ENCODE measurements around the gene UNC13B.

The UNC13B gene

DNA sequence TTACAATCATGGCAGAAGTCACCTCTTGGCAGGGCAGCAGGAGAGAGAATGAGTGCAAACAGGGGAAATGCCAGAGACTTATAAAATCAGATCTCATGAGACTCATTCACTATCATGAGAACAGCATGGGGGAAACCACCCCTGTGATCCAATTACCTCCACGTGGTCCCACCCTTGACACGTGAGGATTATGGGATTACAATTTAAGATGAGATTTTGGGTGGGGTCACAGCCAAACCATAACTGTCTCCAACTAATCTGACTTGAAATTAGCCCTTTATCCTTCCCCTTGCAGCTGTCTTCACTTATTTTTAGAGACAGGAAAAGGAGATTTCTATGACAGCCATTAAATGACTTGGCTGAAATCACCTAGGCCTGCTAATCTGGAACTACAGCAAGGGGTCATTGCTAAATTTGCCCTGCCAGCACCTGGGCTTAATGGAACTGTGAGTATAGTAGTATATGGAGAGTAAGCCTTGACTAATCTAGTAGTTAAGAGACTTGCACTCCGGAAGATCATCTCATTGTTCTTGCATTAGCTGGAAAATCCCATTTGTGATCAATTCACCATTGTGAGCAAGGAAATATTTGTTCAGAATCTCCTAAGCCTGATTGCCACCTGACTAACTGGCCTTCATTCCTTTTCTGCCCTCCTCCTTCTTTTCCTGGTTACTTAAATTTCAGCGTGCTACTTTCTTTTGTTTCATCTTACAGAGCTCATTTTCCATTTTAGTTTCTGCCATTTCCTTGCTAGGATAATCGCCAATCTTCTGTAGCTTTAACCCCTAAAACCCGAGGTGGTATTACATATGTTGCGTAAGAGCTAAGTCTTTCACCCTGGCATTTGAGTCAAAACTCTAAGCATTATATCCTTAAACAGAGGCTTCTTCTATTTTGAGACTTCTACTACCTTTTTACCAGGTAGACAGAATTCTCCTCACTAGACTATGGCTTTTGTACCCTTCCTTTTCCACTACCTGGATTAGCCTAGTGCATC, 262.8 kb downstream of the UNC13B start:
- Histone ChIP-seq H3K9me3 (replicated peaks in 1 of 11) (peaks cover 14 to 25% (median 16%) of the 10 kb centered on the region in 11 experiments; a peak in 21 of 22 replicates), H3K27ac (no peak overlapping the region), H4K20me1 (no peaks in the 10 kb centered on the region), H3K36me3 (no peaks in the 10 kb centered on the region), H3K4me3 (no peak overlapping the region), H3K27me3 (no peaks in the 10 kb centered on the region), H3K4me1 (peaks cover 0 to 10% (median 6%) of the 10 kb centered on the region in 10 experiments; a peak in 7 of 20 replicates), H3K9ac (no peak overlapping the region), H3K4me2 (peak overlapping the region in 8 of 11 experiments; percentile 9 to 50 (median 28); a peak in 12 of 22 replicates)
- TF ChIP-seq Cebpa-rat (IDR thresholded peaks at IDR 0.05) = peak in 6 of 11 experiments; percentile 35 to 83 (median 60); a peak in 9 of 22 replicates

- Histone ChIP-seq H3K9me3 (replicated peaks in 1 of 11) (peaks cover 14 to 32% (median 17%) of the 10 kb centered on the region in 11 experiments; a peak in 21 of 22 replicates), H3K36me3 (no peaks in the 10 kb centered on the region), H3K4me3 (no peak overlapping the region), H3K9ac (no peak overlapping the region), H3K27me3 (no peaks in the 10 kb centered on the region), H4K20me1 (no peaks in the 10 kb centered on the region), H3K27ac (no peak overlapping the region), H3K4me1 (peaks cover 0 to 10% (median 6%) of the 10 kb centered on the region in 10 experiments; a peak in 7 of 20 replicates), H3K4me2 (no peak overlapping the region)
- TF ChIP-seq Cebpa-rat (IDR thresholded peaks at IDR 0.05) = no peak
Measured at GRCh38 chr9:35426627-35427026, 264.8 kb downstream of the UNC13B start.

DNA sequence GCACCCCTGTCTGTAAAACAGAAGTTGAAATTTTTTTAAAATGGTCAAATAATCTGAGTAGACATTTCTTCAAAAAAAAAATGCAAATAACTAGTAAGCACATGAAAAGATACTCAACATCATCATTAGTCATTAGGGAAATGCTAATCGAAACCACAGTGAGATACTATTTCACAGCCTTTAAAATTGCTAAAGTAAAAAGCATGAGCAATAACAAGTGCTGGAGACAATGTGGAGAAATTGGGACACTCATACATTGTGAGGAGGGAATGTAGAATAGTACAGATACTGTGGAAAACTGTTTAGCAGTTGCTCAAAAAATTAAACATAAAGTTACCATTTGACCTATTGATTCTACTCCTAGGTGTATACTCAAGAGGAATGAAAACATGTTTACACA, 269.7 kb downstream of the UNC13B start:
- no peak overlapping the region for H3K4me3 ChIP-seq

GRCh38 chr9:35432076-35432475, 270.3 kb downstream of the UNC13B start:
- H4K20me1 ChIP-seq = no peaks in the 10 kb centered on the region
- H3K4me3 ChIP-seq = no peak overlapping the region
- no peak overlapping the region for H3K9ac ChIP-seq
- no peaks in the 10 kb centered on the region for H3K36me3 ChIP-seq
- no peak overlapping the region for H3K4me2 ChIP-seq
- no peak overlapping the region for H3K27ac ChIP-seq
- H3K9me3 ChIP-seq (replicated peaks in 1 of 11) = peaks cover 14 to 32% (median 17%) of the 10 kb centered on the region in 11 experiments; a peak in 21 of 22 replicates
- H3K27me3 ChIP-seq = no peaks in the 10 kb centered on the region
- H3K4me1 ChIP-seq = no peaks in the 10 kb centered on the region
- no peak for TF ChIP-seq Cebpa-rat (IDR thresholded peaks at IDR 0.05)

More for the DNA sequence above, 269.7 kb downstream of the UNC13B start:
- TF ChIP-seq Cebpa-rat (IDR thresholded peaks at IDR 0.05) = no peak
- no peaks in the 10 kb centered on the region for H3K27me3 ChIP-seq
- no peak overlapping the region for H3K9ac ChIP-seq
- no peaks in the 10 kb centered on the region for H4K20me1 ChIP-seq
- H3K36me3 ChIP-seq = no peaks in the 10 kb centered on the region
- no peak overlapping the region for H3K27ac ChIP-seq
- H3K4me1 ChIP-seq = no peaks in the 10 kb centered on the region
- peaks cover 14 to 32% (median 17%) of the 10 kb centered on the region in 11 experiments; a peak in 21 of 22 replicates for H3K9me3 ChIP-seq (replicated peaks in 1 of 11)
- H3K4me2 ChIP-seq = no peak overlapping the region

DNA sequence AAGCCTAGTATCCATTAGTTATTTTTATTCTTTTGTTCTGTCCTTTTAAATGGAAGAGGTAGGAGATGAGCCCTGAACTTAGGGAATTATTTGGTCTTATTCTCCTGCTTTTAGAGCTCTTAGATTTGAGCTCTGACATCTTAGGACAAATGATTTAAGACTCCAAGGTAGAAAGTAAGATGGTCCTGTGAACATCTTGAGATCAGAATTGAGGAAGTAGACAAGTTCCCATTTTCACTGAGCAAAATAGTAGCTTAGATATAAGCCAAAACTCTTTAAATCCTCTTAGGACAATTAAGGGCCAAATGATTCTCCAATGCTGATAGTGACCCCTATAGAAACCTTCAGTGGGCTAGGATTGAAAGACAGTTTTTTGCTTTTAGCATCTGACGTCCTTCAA, 275.1 kb downstream of the UNC13B start:
- H3K36me3 ChIP-seq = no peaks in the 10 kb centered on the region

DNA sequence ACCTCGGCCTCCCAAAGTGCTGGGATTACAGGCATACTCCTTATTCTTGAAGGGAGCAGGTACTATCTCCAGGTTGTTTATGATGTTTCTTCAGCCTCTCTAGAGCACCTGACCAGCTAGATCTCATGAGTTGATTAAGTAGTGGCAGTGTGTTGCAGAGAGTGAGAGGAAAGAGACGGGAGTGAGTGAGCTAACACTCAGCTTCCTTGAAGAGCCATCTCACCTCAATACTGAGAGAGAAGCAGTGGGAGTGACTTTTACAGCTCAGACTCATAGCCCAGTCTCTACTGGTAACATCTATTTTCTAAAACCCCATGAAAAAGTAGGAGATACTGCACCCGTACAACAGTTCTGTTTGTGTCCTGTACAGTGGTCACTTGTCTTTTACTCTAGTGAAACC, 284.2 kb downstream of the UNC13B start:
- no peaks in the 10 kb centered on the region for H3K36me3 ChIP-seq
- H3K9ac ChIP-seq = no peak overlapping the region
- no peak overlapping the region for H3K4me3 ChIP-seq
- no peak overlapping the region for H3K4me2 ChIP-seq
- H3K27me3 ChIP-seq = no peaks in the 10 kb centered on the region
- no peaks in the 10 kb centered on the region for H3K9me3 ChIP-seq (replicated peaks in 1 of 11)
- H3K27ac ChIP-seq = no peak overlapping the region
- TF ChIP-seq Cebpa-rat (IDR thresholded peaks at IDR 0.05) = no peak
- no peaks in the 10 kb centered on the region for H3K4me1 ChIP-seq
- no peaks in the 10 kb centered on the region for H4K20me1 ChIP-seq

More for the DNA sequence above, 275.1 kb downstream of the UNC13B start:
- Histone ChIP-seq H3K4me3 (no peak overlapping the region), H4K20me1 (no peaks in the 10 kb centered on the region), H3K9me3 (replicated peaks in 1 of 11) (no peaks in the 10 kb centered on the region), H3K27me3 (no peaks in the 10 kb centered on the region), H3K4me1 (no peaks in the 10 kb centered on the region), H3K9ac (no peak overlapping the region), H3K27ac (no peak overlapping the region), H3K4me2 (no peak overlapping the region)
- no peak for TF ChIP-seq Cebpa-rat (IDR thresholded peaks at IDR 0.05)

- no peak for TF ChIP-seq Cebpa-rat (IDR thresholded peaks at IDR 0.05)
- no peak overlapping the region for H3K4me3 ChIP-seq
- H3K27me3 ChIP-seq = no peaks in the 10 kb centered on the region
- no peaks in the 10 kb centered on the region for H4K20me1 ChIP-seq
- H3K4me1 ChIP-seq = no peaks in the 10 kb centered on the region
- no peak overlapping the region for H3K27ac ChIP-seq
- no peak overlapping the region for H3K4me2 ChIP-seq
- H3K9me3 ChIP-seq (replicated peaks in 1 of 11) = peaks cover under 1 to 12% (median 8%) of the 10 kb centered on the region in 11 experiments; a peak in 18 of 22 replicates
- no peaks in the 10 kb centered on the region for H3K36me3 ChIP-seq
- H3K9ac ChIP-seq = no peak overlapping the region
Measured at GRCh38 chr9:35448496-35448895, 286.7 kb downstream of the UNC13B start.

- Histone ChIP-seq H3K9me3 (replicated peaks in 1 of 11) (peaks cover 17 to 29% (median 25%) of the 10 kb centered on the region in 11 experiments), H3K27me3 (no peaks in the 10 kb centered on the region), H4K20me1 (no peaks in the 10 kb centered on the region), H3K4me2 (no peak overlapping the region), H3K4me3 (no peak overlapping the region), H3K9ac (no peak overlapping the region), H3K27ac (no peak overlapping the region), H3K4me1 (no peaks in the 10 kb centered on the region), H3K36me3 (no peaks in the 10 kb centered on the region)
- TF ChIP-seq Cebpa-rat (IDR thresholded peaks at IDR 0.05) = no peak
Measured at GRCh38 chr9:35452481-35452880, 290.7 kb downstream of the UNC13B start.

- H3K4me2 ChIP-seq = no peak overlapping the region
- no peak for TF ChIP-seq Cebpa-rat (IDR thresholded peaks at IDR 0.05)
- H3K27me3 ChIP-seq = no peaks in the 10 kb centered on the region
- no peak overlapping the region for H3K27ac ChIP-seq
- no peaks in the 10 kb centered on the region for H4K20me1 ChIP-seq
- H3K4me1 ChIP-seq = peaks cover 0 to 2% (median 0%) of the 10 kb centered on the region in 10 experiments; a peak in 1 of 20 replicates
- H3K36me3 ChIP-seq = no peaks in the 10 kb centered on the region
- H3K9ac ChIP-seq = no peak overlapping the region
- H3K4me3 ChIP-seq = no peak overlapping the region
- peaks cover 17 to 29% (median 25%) of the 10 kb centered on the region in 11 experiments for H3K9me3 ChIP-seq (replicated peaks in 1 of 11)
Measured at GRCh38 chr9:35453786-35454185, 292.0 kb downstream of the UNC13B start.
